ENCODE measurements around the gene YBX1. TPM values are rescaled to one million over a fixed set of nuclear protein-coding genes. Genes with fewer than 3 reads are reported as not detected.
A peak's percentile ranks its signal among the peaks of the same experiment; 100 is the strongest.

The YBX1 gene
- total and polyA plus RNA-seq, 2 of the 13 experiments (the other 11 are each of a cell fraction or from before 2014, with no cell fraction given): 339 to 628 TPM

- TF ChIP-seq ZBED4 (CRISPR knock-in tag; IDR thresholded peaks at IDR 0.05; ENCODE audit: borderline replicate concordance) (no peak), RBM22 (optimal IDR thresholded peaks at IDR 0.05; ENCODE audit: low read length) (peak; percentile 16), NCOR1 (IDR thresholded peaks at IDR 0.05; ENCODE audit: borderline replicate concordance, low read length) (no peak), CERS6 (CRISPR knock-in tag; IDR thresholded peaks at IDR 0.05) (no peak), HOXD1 (CRISPR knock-in tag; IDR thresholded peaks at IDR 0.05) (no peak), ZNF749 (CRISPR knock-in tag; IDR thresholded peaks at IDR 0.05; ENCODE audit: borderline replicate concordance) (no peak; the same call in 1 of the 2 replicates), NFKB2 (CRISPR knock-in tag; IDR thresholded peaks at IDR 0.05; ENCODE audit: borderline replicate concordance) (peak; percentile 51; the same call in 1 of the 2 replicates), GTF3A (CRISPR knock-in tag; conservative IDR thresholded peaks at IDR 0.05) (no peak), GPN1 (CRISPR knock-in tag; IDR thresholded peaks at IDR 0.05; ENCODE audit: borderline replicate concordance) (no peak), ZNF232 (CRISPR knock-in tag; IDR thresholded peaks at IDR 0.05; ENCODE audit: borderline replicate concordance) (peak; percentile 78; the same call in 1 of the 2 replicates), ZBTB38 (CRISPR knock-in tag; IDR thresholded peaks at IDR 0.05) (no peak), ZNF503 (CRISPR knock-in tag; IDR thresholded peaks at IDR 0.05) (peak; percentile 54; the same call in 1 of the 2 replicates), SMAD1 (CRISPR knock-in tag; IDR thresholded peaks at IDR 0.05; ENCODE audit: borderline replicate concordance, low read depth) (no peak), ATF4 (CRISPR knock-in tag; IDR thresholded peaks at IDR 0.05) (peak in 1 of 2 experiments; percentile 1; a peak in 2 of 4 replicates), MTF2 (CRISPR knock-in tag; IDR thresholded peaks at IDR 0.05; ENCODE audit: borderline replicate concordance) (no peak), GFI1 (CRISPR knock-in tag; IDR thresholded peaks at IDR 0.05; ENCODE audit: borderline replicate concordance) (no peak), ZBTB43 (CRISPR knock-in tag; conservative IDR thresholded peaks at IDR 0.05) (peak; percentile 43; the same call in 1 of the 2 replicates), PREB (CRISPR knock-in tag; IDR thresholded peaks at IDR 0.05) (no peak)
Measured at GRCh38 chr1:42681741-42682483, at the start of gene YBX1 (continued).

Measured in HepG2 (cell line).